OCI-LY1 (cell line): ENCODE data around the gene PNKP.

Experiments used
- H2AFZ ChIP-seq: fragments of 200-600 bp; sonication (generic), shearing (Covaris generic); 2 replicates; pipeline ENCODE4 v1.6.0; 2014; ENCODE audit warnings: antibody characterized with exemption, mild to moderate bottlenecking, low read length
- H3F3A ChIP-seq: fragments of 200-600 bp; sonication (generic), shearing (Covaris generic); 2 replicates; pipeline ENCODE4 v1.6.0; 2014; ENCODE audit warnings: mild to moderate bottlenecking, antibody characterized with exemption, low read length, moderate library complexity; ENCODE audit not compliant: insufficient read depth
- H3K27ac ChIP-seq: fragments of 200-600 bp; sonication (generic); 2 replicates; pipeline ENCODE4 v1.5.1; 2014; ENCODE audit warnings: low read length, mixed run types, mild to moderate bottlenecking, low read depth; ENCODE audit not compliant: poor library complexity, severe bottlenecking
- H3K27me3 ChIP-seq: fragments of 200-600 bp; sonication (generic); 2 replicates; pipeline ENCODE4 v1.6.0; 2014; ENCODE audit warnings: antibody characterized with exemption, mild to moderate bottlenecking, low read length, moderate library complexity; ENCODE audit not compliant: insufficient read depth
- H3K36me3 ChIP-seq: fragments of 200-600 bp; sonication (generic); 2 replicates; pipeline ENCODE4 v1.6.1; 2014; ENCODE audit warnings: mild to moderate bottlenecking, antibody characterized with exemption, low read length, moderate library complexity, mixed read lengths; ENCODE audit not compliant: insufficient read depth
- H3K4me1 ChIP-seq: fragments of 200-600 bp; sonication (generic); 2 replicates; pipeline ENCODE4 v1.5.1; 2014; ENCODE audit warnings: mild to moderate bottlenecking, low read length, moderate library complexity; ENCODE audit not compliant: insufficient read depth, severe bottlenecking
- H3K4me2 ChIP-seq: fragments of 200-600 bp; sonication (generic), shearing (Covaris generic); 2 replicates; pipeline ENCODE4 v1.6.1; 2014; ENCODE audit warnings: low read length
- H3K4me3 ChIP-seq: fragments of 200-600 bp; sonication (generic); 2 replicates; pipeline ENCODE4 v1.5.1; 2014; ENCODE audit warnings: low read length, low read depth, mild to moderate bottlenecking, mixed read lengths; ENCODE audit not compliant: poor library complexity, severe bottlenecking
- H3K79me2 ChIP-seq: fragments of 200-600 bp; shearing (Covaris generic); 2 replicates; pipeline ENCODE4 v1.6.1; 2016; ENCODE audit warnings: mixed run types, low read length, mixed read lengths; ENCODE audit not compliant: insufficient read depth
- H3K9ac ChIP-seq: fragments of 200-600 bp; sonication (generic), shearing (Covaris generic); 2 replicates; pipeline ENCODE4 v1.6.1; 2014; ENCODE audit warnings: mild to moderate bottlenecking, low read length, mixed read lengths
- H3K9me2 ChIP-seq: fragments of 200-600 bp; sonication (generic), shearing (Covaris generic); 2 replicates; pipeline ENCODE4 v1.6.1; 2014; ENCODE audit warnings: low read depth, mild to moderate bottlenecking, low read length, mixed read lengths
- H3K9me3 ChIP-seq: fragments of 200-600 bp; shearing (Covaris generic); 2 replicates; pipeline ENCODE4 v1.6.1; 2014; ENCODE audit warnings: low read length, mixed read lengths
- H4K20me1 ChIP-seq: fragments of 200-600 bp; sonication (generic), shearing (Covaris generic); 2 replicates; pipeline ENCODE4 v1.6.0; 2016; ENCODE audit warnings: mild to moderate bottlenecking, low read length; ENCODE audit not compliant: insufficient read depth
- EZH2 ChIP-seq: fragments of 200-600 bp; sonication (generic), shearing (Covaris generic); IDR thresholded peaks from 2 replicates; pipeline ENCODE4 v1.8.0; 2017; ENCODE audit warnings: borderline replicate concordance, mixed run types, mild to moderate bottlenecking, antibody characterized with exemption, low read length, moderate library complexity, mixed read lengths
- TF ChIP-seq, protein P1 (sequence below): fragments of 200-600 bp; sonication (generic), shearing (Covaris generic); IDR thresholded peaks from 2 replicates; pipeline ENCODE4 v1.5.1; 2017; ENCODE audit warnings: mild to moderate bottlenecking, antibody characterized with exemption, low read length, moderate library complexity, mixed read lengths

PNKP gene

DNA sequence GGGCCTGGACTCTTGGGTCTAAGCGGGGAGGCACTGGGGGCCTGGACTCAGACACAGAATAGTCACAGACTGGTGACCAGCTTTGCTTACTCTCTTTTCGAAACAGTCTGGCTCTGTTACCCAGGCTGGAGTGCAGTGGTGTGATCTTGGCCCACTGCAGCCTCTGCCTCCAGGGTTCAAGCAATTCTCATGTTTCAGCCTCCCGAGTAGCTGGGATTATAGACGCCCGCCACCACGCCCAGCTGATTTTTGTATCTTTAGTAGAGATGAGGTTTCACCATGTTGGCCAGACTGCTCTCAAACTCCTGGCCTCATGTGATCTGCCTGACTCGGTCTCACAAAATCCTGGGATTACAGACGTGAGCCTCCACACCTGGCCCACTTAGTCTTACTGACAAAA, 38.2 kb downstream of the PNKP start:
- H3K27ac ChIP-seq: peak overlapping the region; percentile 49

DNA sequence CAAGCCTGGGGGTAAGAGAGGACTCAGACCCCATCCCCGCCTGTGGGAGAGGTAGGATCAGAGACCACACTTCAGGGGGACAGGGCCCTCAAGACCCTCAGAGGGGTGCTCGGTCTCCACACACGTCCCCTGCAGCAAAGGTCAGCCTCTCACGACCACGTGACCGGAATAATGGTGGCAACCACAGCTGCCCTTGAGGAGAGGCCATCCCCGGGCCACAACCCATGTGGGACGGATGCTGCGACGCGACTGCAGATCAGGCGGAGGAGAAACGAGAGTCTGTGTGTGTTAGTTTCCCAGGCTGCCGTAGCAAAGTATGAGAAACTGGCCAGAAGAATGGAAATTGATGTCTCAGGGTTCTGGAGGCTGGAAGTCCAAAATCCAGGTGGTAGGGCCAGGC, 40.3 kb downstream of the PNKP start:
- TF ChIP-seq, protein P1, sequence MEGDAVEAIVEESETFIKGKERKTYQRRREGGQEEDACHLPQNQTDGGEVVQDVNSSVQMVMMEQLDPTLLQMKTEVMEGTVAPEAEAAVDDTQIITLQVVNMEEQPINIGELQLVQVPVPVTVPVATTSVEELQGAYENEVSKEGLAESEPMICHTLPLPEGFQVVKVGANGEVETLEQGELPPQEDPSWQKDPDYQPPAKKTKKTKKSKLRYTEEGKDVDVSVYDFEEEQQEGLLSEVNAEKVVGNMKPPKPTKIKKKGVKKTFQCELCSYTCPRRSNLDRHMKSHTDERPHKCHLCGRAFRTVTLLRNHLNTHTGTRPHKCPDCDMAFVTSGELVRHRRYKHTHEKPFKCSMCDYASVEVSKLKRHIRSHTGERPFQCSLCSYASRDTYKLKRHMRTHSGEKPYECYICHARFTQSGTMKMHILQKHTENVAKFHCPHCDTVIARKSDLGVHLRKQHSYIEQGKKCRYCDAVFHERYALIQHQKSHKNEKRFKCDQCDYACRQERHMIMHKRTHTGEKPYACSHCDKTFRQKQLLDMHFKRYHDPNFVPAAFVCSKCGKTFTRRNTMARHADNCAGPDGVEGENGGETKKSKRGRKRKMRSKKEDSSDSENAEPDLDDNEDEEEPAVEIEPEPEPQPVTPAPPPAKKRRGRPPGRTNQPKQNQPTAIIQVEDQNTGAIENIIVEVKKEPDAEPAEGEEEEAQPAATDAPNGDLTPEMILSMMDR: no peak
- no peak for TF ChIP-seq EZH2
- H3K4me1 ChIP-seq: peaks cover 73% of the 10 kb centered on the region
- no peak overlapping the region for H3K4me3 ChIP-seq
- no peak overlapping the region for H2AFZ ChIP-seq
- no peak overlapping the region for H3K4me2 ChIP-seq
- H3K27ac ChIP-seq: peak overlapping the region; percentile 99
- no peaks in the 10 kb centered on the region for H3K9me3 ChIP-seq
- H3K27me3 ChIP-seq: no peaks in the 10 kb centered on the region
- no peaks in the 10 kb centered on the region for H3K9me2 ChIP-seq
- H3K36me3 ChIP-seq: peaks cover 93% of the 10 kb centered on the region
- peaks cover 31% of the 10 kb centered on the region for H3K79me2 ChIP-seq
- H4K20me1 ChIP-seq: no peaks in the 10 kb centered on the region
- H3K9ac ChIP-seq: no peak overlapping the region
- H3F3A ChIP-seq: no peaks in the 10 kb centered on the region

More for the DNA sequence above, 38.2 kb downstream of the PNKP start:
- Histone ChIP-seq H3K4me2 (no peak overlapping the region), H3K9ac (no peak overlapping the region; the same call in 1 of the 2 replicates), H3K4me3 (no peak overlapping the region), H2AFZ (no peak overlapping the region), H4K20me1 (no peaks in the 10 kb centered on the region), H3F3A (no peaks in the 10 kb centered on the region), H3K9me2 (no peaks in the 10 kb centered on the region), H3K9me3 (no peaks in the 10 kb centered on the region), H3K36me3 (peaks cover 98% of the 10 kb centered on the region), H3K27me3 (no peaks in the 10 kb centered on the region), H3K4me1 (peaks cover 52% of the 10 kb centered on the region), H3K79me2 (peaks cover 26% of the 10 kb centered on the region)
- TF ChIP-seq, protein P1: no peak
- no peak for TF ChIP-seq EZH2

DNA sequence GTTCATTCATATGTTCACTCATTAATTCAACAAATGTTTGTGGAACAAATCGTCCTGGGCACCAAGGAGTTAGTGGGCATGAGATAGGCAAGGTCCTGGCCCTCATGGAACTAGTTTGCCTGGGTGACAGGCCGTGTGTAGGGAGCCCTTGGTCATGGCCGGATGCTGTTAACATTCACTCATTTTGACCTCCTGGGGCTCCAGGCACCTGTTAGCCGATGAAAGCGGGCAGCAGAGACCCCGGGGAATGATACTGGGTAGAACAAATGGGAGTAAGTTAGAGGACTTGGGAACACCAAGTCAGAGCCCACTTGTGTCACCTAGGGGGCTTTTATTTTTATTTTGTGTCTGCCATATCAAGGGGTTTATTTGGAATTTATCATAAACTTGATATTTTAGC, 42.7 kb downstream of the PNKP start:
- H3K4me3 ChIP-seq: peak overlapping the region; percentile 42
- TF ChIP-seq, protein P1: no peak
- no peak for TF ChIP-seq EZH2
- H2AFZ ChIP-seq: no peak overlapping the region
- no peaks in the 10 kb centered on the region for H3K27me3 ChIP-seq
- peaks cover 90% of the 10 kb centered on the region for H3K4me1 ChIP-seq
- H3F3A ChIP-seq: no peaks in the 10 kb centered on the region
- H3K9ac ChIP-seq: peak overlapping the region; percentile 70; the same call in 1 of the 2 replicates
- H3K27ac ChIP-seq: peak overlapping the region; percentile 99
- H3K4me2 ChIP-seq: peak overlapping the region; percentile 60; the same call in 1 of the 2 replicates
- no peaks in the 10 kb centered on the region for H3K9me3 ChIP-seq
- H3K9me2 ChIP-seq: no peaks in the 10 kb centered on the region
- peaks cover 47% of the 10 kb centered on the region for H3K79me2 ChIP-seq
- H4K20me1 ChIP-seq: no peaks in the 10 kb centered on the region
- peaks cover 89% of the 10 kb centered on the region for H3K36me3 ChIP-seq
